KMS-11 (cell line): Measurements from ENCODE around the gene FCRL2.

ENCODE experiments used
- H2AFZ ChIP-seq: fragments of 200-600 bp; sonication (generic); 2 replicates; pipeline ENCODE4 v1.6.1; 2016; ENCODE audit warnings: antibody characterized with exemption, mixed run types, low read depth
- H3K27ac ChIP-seq: fragments of 200-600 bp; sonication (generic); 2 replicates; pipeline ENCODE4 v1.6.1; 2016; ENCODE audit warnings: mild to moderate bottlenecking, mixed run types
- H3K27me3 ChIP-seq: fragments of 200-600 bp; sonication (generic); 2 replicates; pipeline ENCODE4 v1.6.1; 2017; ENCODE audit warnings: mild to moderate bottlenecking, low read depth, mixed run types, moderate library complexity; ENCODE audit not compliant: insufficient read depth
- H3K36me3 ChIP-seq: fragments of 200-600 bp; sonication (generic); 2 replicates; pipeline ENCODE4 v1.6.1; 2017; ENCODE audit warnings: mild to moderate bottlenecking, mixed run types; ENCODE audit not compliant: insufficient read depth
- H3K4me1 ChIP-seq: fragments of 200-600 bp; sonication (generic); 2 replicates; pipeline ENCODE4 v1.6.1; 2016; ENCODE audit warnings: mild to moderate bottlenecking, low read depth, mixed run types; ENCODE audit not compliant: poor library complexity, severe bottlenecking
- H3K4me2 ChIP-seq: fragments of 200-600 bp; sonication (generic); 2 replicates; pipeline ENCODE4 v1.7.0; 2016; ENCODE audit warnings: mild to moderate bottlenecking, mixed run types
- H3K4me3 ChIP-seq: fragments of 200-600 bp; sonication (generic); IDR thresholded peaks from 2 replicates; pipeline ENCODE4 v1.6.1; 2017; ENCODE audit warnings: low read depth, low read length, mixed read lengths; ENCODE audit not compliant: insufficient read depth
- H3K79me2 ChIP-seq: fragments of 200-600 bp; sonication (generic); 2 replicates; pipeline ENCODE4 v1.6.1; 2016; ENCODE audit warnings: low read depth, mixed run types; ENCODE audit not compliant: insufficient read depth
- H3K9ac ChIP-seq: fragments of 200-600 bp; sonication (generic); 2 replicates; pipeline ENCODE4 v1.6.1; 2016; ENCODE audit warnings: mild to moderate bottlenecking, mixed run types
- H4K20me1 ChIP-seq: fragments of 200-600 bp; sonication (generic); 2 replicates; pipeline ENCODE4 v1.6.1; 2016; ENCODE audit warnings: mild to moderate bottlenecking, mixed run types; ENCODE audit not compliant: insufficient read depth
- CTCF ChIP-seq: fragments of 200-600 bp; sonication (generic); conservative IDR thresholded peaks from 2 replicates; pipeline ENCODE4 v1.6.1; 2017; ENCODE audit warnings: low read depth, mild to moderate bottlenecking, antibody characterized with exemption, low read length, moderate library complexity, mixed read lengths

Gene FCRL2

DNA sequence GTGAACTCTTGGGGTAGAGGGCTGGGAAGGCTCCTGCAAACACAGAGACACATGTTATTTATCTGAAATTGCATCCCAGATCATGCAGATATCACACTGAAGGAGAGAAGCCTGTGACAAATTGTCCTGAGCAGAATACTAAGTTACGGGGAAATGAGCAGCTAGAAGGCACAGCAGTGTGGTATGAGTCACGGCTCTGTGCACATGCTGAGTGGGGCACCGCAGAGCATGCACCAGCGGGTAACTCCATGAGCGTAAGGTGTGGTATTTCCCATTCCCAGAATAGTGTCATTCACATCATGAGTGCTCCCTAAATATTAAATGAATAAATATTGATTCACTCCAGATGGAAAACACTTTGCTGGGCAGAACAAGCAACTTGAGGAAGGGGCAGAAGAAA, 21.3 kb upstream of the FCRL2 start:
- Histone ChIP-seq H3K36me3 (no peaks in the 10 kb centered on the region), H3K4me3 (no peak overlapping the region), H3K79me2 (no peaks in the 10 kb centered on the region), H4K20me1 (no peaks in the 10 kb centered on the region), H3K27me3 (no peaks in the 10 kb centered on the region), H3K4me1 (no peaks in the 10 kb centered on the region), H3K9ac (no peak overlapping the region), H2AFZ (no peak overlapping the region), H3K4me2 (no peak overlapping the region), H3K27ac (no peak overlapping the region)
- TF ChIP-seq CTCF: no peak

- TF ChIP-seq CTCF: no peak
- Histone ChIP-seq H3K4me1 (peaks cover 32% of the 10 kb centered on the region), H3K4me2 (no peak overlapping the region)
Measured at GRCh38 chr1:157785248-157785647, 8.3 kb upstream of the FCRL2 start.

DNA sequence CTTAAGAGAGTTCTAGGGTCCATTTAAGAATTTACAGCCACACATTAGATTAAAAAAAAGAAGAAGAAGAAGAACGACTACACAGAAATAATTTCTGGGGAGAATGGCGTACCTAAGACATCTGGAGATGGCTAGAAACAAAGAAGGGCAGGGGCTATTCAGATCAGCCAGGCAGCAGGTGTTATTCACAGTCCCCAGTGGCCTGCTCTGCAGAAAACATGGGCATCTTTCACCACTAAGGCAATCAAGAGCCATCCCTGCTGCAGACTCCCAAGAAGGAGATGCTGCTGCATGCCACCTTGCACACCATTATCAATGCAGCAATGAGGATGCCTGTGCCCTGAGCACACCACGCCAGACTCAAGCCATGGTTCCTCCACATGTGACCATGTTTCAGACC, 7.9 kb upstream of the FCRL2 start:
- H3K4me3 ChIP-seq: no peak overlapping the region
- H4K20me1 ChIP-seq: no peaks in the 10 kb centered on the region
- H3K27ac ChIP-seq: no peak overlapping the region
- no peak overlapping the region for H2AFZ ChIP-seq
- no peaks in the 10 kb centered on the region for H3K27me3 ChIP-seq
- no peak for TF ChIP-seq CTCF
- H3K4me1 ChIP-seq: peaks cover 37% of the 10 kb centered on the region
- H3K36me3 ChIP-seq: no peaks in the 10 kb centered on the region
- H3K9ac ChIP-seq: no peak overlapping the region
- no peak overlapping the region for H3K4me2 ChIP-seq
- H3K79me2 ChIP-seq: no peaks in the 10 kb centered on the region

More at GRCh38 chr1:157785248-157785647, 8.3 kb upstream of the FCRL2 start:
- Histone ChIP-seq H3K79me2 (no peaks in the 10 kb centered on the region), H3K9ac (no peak overlapping the region), H3K36me3 (no peaks in the 10 kb centered on the region), H4K20me1 (no peaks in the 10 kb centered on the region), H3K27me3 (no peaks in the 10 kb centered on the region), H3K4me3 (no peak overlapping the region), H2AFZ (no peak overlapping the region), H3K27ac (no peak overlapping the region)

GRCh38 chr1:157782931-157783330, 6.0 kb upstream of the FCRL2 start:
- H2AFZ ChIP-seq: no peak overlapping the region
- H3K4me1 ChIP-seq: peaks cover 47% of the 10 kb centered on the region
- H3K4me2 ChIP-seq: no peak overlapping the region
- H3K27ac ChIP-seq: no peak overlapping the region
- H3K4me3 ChIP-seq: no peak overlapping the region
- H3K27me3 ChIP-seq: no peaks in the 10 kb centered on the region
- no peaks in the 10 kb centered on the region for H3K79me2 ChIP-seq
- H4K20me1 ChIP-seq: no peaks in the 10 kb centered on the region
- no peak for TF ChIP-seq CTCF
- H3K9ac ChIP-seq: no peak overlapping the region
- no peaks in the 10 kb centered on the region for H3K36me3 ChIP-seq
